Measurements from ENCODE around the gene PTPRD. TPM values are rescaled to one million over a fixed set of nuclear protein-coding genes. Genes with fewer than 3 reads are reported as not detected.

PTPRD gene
- total RNA-seq, 1 experiment from 2014 or later = 69.6 TPM

- TF ChIP-seq ZNF263 (CRISPR knock-in tag; IDR thresholded peaks at IDR 0.05; ENCODE audit: low read depth) (no peak), CTCF (IDR thresholded peaks at IDR 0.05) (0 out of 2 replicates have a peak, but pooled peaks have one; percentile 23), MXD4 (CRISPR knock-in tag; IDR thresholded peaks at IDR 0.05; ENCODE audit: borderline replicate concordance) (no peak), SMAD3 (CRISPR knock-in tag; IDR thresholded peaks at IDR 0.05; ENCODE audit: borderline replicate concordance) (no peak), E2F1 (CRISPR knock-in tag; IDR thresholded peaks at IDR 0.05) (no peak)
These were observed 2126.7 kb downstream of the PTPRD start (continued) for GRCh38 chr9:8486095-8486494.

DNA sequence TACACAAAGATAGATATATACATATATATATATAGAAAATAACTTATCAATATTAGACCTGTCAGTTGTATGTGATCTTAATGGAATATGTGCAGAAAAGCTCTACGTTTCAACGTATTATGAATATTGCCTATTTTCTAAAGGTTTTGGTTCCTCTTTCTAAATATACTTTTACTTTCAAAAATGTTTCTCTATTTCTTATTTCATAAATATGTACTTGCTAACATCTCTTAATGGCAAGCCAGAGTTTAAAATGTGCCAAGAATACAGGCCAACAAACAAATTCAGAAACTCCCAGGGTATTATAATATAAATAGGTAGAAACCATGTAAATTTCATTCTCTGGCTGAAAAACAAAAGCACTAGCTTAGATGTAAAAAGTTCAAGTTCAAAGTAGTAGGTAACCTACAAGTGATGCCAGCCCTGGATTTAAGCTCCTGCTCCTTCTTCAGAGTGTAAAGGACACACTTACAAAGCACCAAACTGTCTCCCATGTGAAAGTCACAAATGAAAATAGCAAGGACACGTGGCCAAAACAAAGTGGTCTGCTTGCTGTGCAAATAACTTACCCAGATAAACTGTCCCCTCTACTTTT lies 2128.1 kb downstream of the PTPRD start:
- POLR2A ChIA-PET = no interaction called here
- H3K27ac Mint-ChIP-seq = no peak overlapping the region
- no peak for TF ChIP-seq ZBTB43 (CRISPR knock-in tag; IDR thresholded peaks at IDR 0.05)
- no peak for TF ChIP-seq SMAD4 (CRISPR knock-in tag; IDR thresholded peaks at IDR 0.05)
- TF ChIP-seq FOXK1 (CRISPR knock-in tag; IDR thresholded peaks at IDR 0.05) = no peak
- no peak for TF ChIP-seq TP53 (CRISPR knock-in tag; IDR thresholded peaks at IDR 0.05)
- TF ChIP-seq, protein P1, sequence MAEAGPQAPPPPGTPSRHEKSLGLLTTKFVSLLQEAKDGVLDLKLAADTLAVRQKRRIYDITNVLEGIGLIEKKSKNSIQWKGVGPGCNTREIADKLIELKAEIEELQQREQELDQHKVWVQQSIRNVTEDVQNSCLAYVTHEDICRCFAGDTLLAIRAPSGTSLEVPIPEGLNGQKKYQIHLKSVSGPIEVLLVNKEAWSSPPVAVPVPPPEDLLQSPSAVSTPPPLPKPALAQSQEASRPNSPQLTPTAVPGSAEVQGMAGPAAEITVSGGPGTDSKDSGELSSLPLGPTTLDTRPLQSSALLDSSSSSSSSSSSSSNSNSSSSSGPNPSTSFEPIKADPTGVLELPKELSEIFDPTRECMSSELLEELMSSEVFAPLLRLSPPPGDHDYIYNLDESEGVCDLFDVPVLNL (CRISPR knock-in tag; IDR thresholded peaks at IDR 0.05; ENCODE audit: borderline replicate concordance, low read depth) = no peak
- no peak for TF ChIP-seq CBFB (CRISPR knock-in tag; IDR thresholded peaks at IDR 0.05; ENCODE audit: low read depth)
- TF ChIP-seq GRHL2 (CRISPR knock-in tag; IDR thresholded peaks at IDR 0.05; ENCODE audit: insufficient replicate concordance, severe bottlenecking) = no peak
- no peak for TF ChIP-seq ZMAT4 (CRISPR knock-in tag; IDR thresholded peaks at IDR 0.05)
- no peak for TF ChIP-seq CREM (CRISPR knock-in tag; IDR thresholded peaks at IDR 0.05)
- TF ChIP-seq, protein P2, sequence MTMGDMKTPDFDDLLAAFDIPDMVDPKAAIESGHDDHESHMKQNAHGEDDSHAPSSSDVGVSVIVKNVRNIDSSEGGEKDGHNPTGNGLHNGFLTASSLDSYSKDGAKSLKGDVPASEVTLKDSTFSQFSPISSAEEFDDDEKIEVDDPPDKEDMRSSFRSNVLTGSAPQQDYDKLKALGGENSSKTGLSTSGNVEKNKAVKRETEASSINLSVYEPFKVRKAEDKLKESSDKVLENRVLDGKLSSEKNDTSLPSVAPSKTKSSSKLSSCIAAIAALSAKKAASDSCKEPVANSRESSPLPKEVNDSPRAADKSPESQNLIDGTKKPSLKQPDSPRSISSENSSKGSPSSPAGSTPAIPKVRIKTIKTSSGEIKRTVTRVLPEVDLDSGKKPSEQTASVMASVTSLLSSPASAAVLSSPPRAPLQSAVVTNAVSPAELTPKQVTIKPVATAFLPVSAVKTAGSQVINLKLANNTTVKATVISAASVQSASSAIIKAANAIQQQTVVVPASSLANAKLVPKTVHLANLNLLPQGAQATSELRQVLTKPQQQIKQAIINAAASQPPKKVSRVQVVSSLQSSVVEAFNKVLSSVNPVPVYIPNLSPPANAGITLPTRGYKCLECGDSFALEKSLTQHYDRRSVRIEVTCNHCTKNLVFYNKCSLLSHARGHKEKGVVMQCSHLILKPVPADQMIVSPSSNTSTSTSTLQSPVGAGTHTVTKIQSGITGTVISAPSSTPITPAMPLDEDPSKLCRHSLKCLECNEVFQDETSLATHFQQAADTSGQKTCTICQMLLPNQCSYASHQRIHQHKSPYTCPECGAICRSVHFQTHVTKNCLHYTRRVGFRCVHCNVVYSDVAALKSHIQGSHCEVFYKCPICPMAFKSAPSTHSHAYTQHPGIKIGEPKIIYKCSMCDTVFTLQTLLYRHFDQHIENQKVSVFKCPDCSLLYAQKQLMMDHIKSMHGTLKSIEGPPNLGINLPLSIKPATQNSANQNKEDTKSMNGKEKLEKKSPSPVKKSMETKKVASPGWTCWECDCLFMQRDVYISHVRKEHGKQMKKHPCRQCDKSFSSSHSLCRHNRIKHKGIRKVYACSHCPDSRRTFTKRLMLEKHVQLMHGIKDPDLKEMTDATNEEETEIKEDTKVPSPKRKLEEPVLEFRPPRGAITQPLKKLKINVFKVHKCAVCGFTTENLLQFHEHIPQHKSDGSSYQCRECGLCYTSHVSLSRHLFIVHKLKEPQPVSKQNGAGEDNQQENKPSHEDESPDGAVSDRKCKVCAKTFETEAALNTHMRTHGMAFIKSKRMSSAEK (CRISPR knock-in tag; IDR thresholded peaks at IDR 0.05; ENCODE audit: borderline replicate concordance) = no peak
- TF ChIP-seq MYBL2 (CRISPR knock-in tag; IDR thresholded peaks at IDR 0.05) = no peak
- no peak for TF ChIP-seq OVOL2 (CRISPR knock-in tag; IDR thresholded peaks at IDR 0.05; ENCODE audit: borderline replicate concordance)
- no peaks in the 10 kb centered on the region for H3K27me3 Mint-ChIP-seq (ENCODE audit: low read depth)
- H3K4me1 Mint-ChIP-seq = no peaks in the 10 kb centered on the region
- CTCF ChIA-PET = no interaction called here
- H3K9me3 Mint-ChIP-seq = no peaks in the 10 kb centered on the region
- ATAC-seq (no peak), DNase-seq (ENCODE audit: low spot score) (no peak)
- peaks cover 5% of the 10 kb centered on the region for H3K36me3 Mint-ChIP-seq
- H3K4me3 Mint-ChIP-seq = no peak overlapping the region
